Keratinocyte (primary cell): ENCODE data around the gene MSH2. TPM values are rescaled to one million over a fixed set of nuclear protein-coding genes. Genes with fewer than 3 reads are reported as not detected.
"Not testable (repeated sequence)": the region's sequence is repeated elsewhere in the genome, so short reads cannot be mapped to it uniquely, and the experiment has no call there.

Source experiments
- DNase-seq: peaks from one replicate; pipeline ENCODE4 v3.0.0-alpha.2; 2011; ENCODE audit warnings: low read depth, missing footprints, low spot score
- FAIRE-seq: peaks from 2 replicates; lab custom pipeline; 2011; peaks lifted over from hg19 to GRCh38; lab: Jason Lieb, UNC
- H2AFZ ChIP-seq: 2 replicates; pipeline ENCODE4 v1.6.0; 2012; ENCODE audit warnings: low read length, control low read depth, inconsistent platforms; ENCODE audit not compliant: control insufficient read depth
- H3K27ac ChIP-seq: 2 replicates; pipeline ENCODE4 v1.5.1; 2011; ENCODE audit warnings: low read length; ENCODE audit not compliant: control insufficient read depth, insufficient read depth
- H3K27me3 ChIP-seq: 3 replicates; pipeline ENCODE4 v1.6.0; 2011; ENCODE audit warnings: low read length; ENCODE audit not compliant: control insufficient read depth, insufficient read depth; ENCODE audit errors: extremely low read depth
- H3K36me3 ChIP-seq, 2 experiments: 2 replicates in 1 of 2; 3 replicates in 1 of 2; pipeline ENCODE4 v1.5.1; 2011; ENCODE audit warnings: low read length in 2 of 2, mild to moderate bottlenecking in 1 of 2; ENCODE audit not compliant: control insufficient read depth in 2 of 2, insufficient read depth in 2 of 2; ENCODE audit errors: extremely low read depth in 1 of 2
- H3K4me1 ChIP-seq: 3 replicates; pipeline ENCODE4 v1.5.1; 2011; ENCODE audit warnings: low read length; ENCODE audit not compliant: control insufficient read depth, insufficient read depth; ENCODE audit errors: extremely low read depth
- H3K4me2 ChIP-seq: 3 replicates; pipeline ENCODE4 v1.6.0; 2011; ENCODE audit warnings: low read depth, low read length; ENCODE audit not compliant: control insufficient read depth, insufficient read depth; ENCODE audit errors: extremely low read depth
- H3K4me3 ChIP-seq, 3 experiments: fragments of 200-600 bp in 1 of 3; sonication (generic) in 1 of 3; 2 replicates in 2 of 3; 3 replicates in 1 of 3; pipeline ENCODE4 v1.5.1; 2011 to 2016; ENCODE audit warnings: low read length in 3 of 3, mild to moderate bottlenecking in 3 of 3, control low read depth in 2 of 3, inconsistent platforms in 1 of 3, low read depth in 1 of 3, mixed read lengths in 1 of 3, mixed run types in 1 of 3, moderate library complexity in 1 of 3; ENCODE audit not compliant: control insufficient read depth in 2 of 3, insufficient read depth in 2 of 3; ENCODE audit errors: extremely low read depth in 1 of 3
- H3K79me2 ChIP-seq: 2 replicates; pipeline ENCODE4 v1.6.0; 2012; ENCODE audit warnings: low read length; ENCODE audit not compliant: control insufficient read depth, insufficient read depth
- H3K9ac ChIP-seq: 3 replicates; pipeline ENCODE4 v1.6.0; 2011; ENCODE audit warnings: low read length; ENCODE audit not compliant: control insufficient read depth, insufficient read depth; ENCODE audit errors: extremely low read depth
- H3K9me1 ChIP-seq: 3 replicates; pipeline ENCODE4 v1.6.0; 2011; ENCODE audit warnings: low read length; ENCODE audit not compliant: control insufficient read depth, insufficient read depth; ENCODE audit errors: extremely low read depth
- H3K9me3 ChIP-seq: 2 replicates; pipeline ENCODE4 v1.5.1; 2012; ENCODE audit warnings: low read depth, low read length; ENCODE audit not compliant: control insufficient read depth
- H4K20me1 ChIP-seq: 3 replicates; pipeline ENCODE4 v1.6.0; 2011; ENCODE audit warnings: low read length; ENCODE audit not compliant: control insufficient read depth, insufficient read depth; ENCODE audit errors: extremely low read depth
- EZH2 ChIP-seq: IDR thresholded peaks from one replicate; pipeline ENCODE4 v1.6.1; 2012; ENCODE audit warnings: inconsistent platforms, mild to moderate bottlenecking, low read length, moderate library complexity
- dilution Hi-C: fragments of 300-500 bp; cut with MboI; formaldehyde crosslinking; loops from one replicate; pipeline ENCODE4 v1.7.0; 2020; ENCODE audit warnings: low sequenced_read_pairs; ENCODE audit not compliant: extremely low pct_ligation_motif_present
- polyA plus RNA-seq, 5 experiments: library from polyadenylated mRNA; depleted of rRNA in 3 of 5; stranded (reverse) in 3 of 5; stranded (forward) in 1 of 5; unstranded in 1 of 5; fragments of >200 nt; gene quantifications; 1 replicate in 1 of 5; 2 replicates in 3 of 5; 3 replicates in 1 of 5; pipeline versions ENCODE4 v1.2.1 to v1.2.3, GENCODE V29; 2011 to 2012; ENCODE audit warnings: missing spikeins in 2 of 5, low read depth in 1 of 5, low replicate concordance in 1 of 5
- TF ChIP-seq, protein P1 (sequence below), 3 experiments: IDR thresholded peaks in 1 of 3; conservative IDR thresholded peaks in 1 of 3; optimal IDR thresholded peaks in 1 of 3; 2 replicates in 2 of 3; 3 replicates in 1 of 3; pipeline versions ENCODE3 to v1.5.1; 2011; ENCODE audit warnings: low read length in 3 of 3, mild to moderate bottlenecking in 3 of 3, moderate library complexity in 2 of 3, control low read depth in 1 of 3, inconsistent platforms in 1 of 3; ENCODE audit not compliant: insufficient read depth in 2 of 3; ENCODE audit errors: extremely low read depth in 1 of 3

Gene MSH2
- polyA plus RNA-seq, 1 donor (not counting 4 experiments of a cell fraction or from before 2014, with no cell fraction given): 16.8 TPM

DNA sequence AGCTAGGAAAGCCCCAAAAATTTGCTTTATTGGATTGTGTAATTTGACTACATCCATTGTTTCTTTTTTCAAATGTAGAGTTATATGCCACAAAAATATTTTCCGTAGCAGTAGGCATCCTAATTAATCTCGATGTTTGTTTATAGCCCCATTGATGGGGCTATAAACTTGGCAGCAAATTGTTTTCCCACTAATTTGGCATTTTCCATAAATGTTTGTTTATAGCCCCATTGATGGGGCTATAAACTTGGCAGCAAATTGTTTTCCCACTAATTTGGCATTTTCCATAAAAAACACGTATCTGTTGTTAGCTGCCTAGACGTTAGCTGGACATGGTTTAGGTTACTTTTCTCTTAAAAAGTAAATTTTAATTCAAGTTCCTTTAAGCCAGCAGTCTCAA lies 23.8 kb downstream of the MSH2 start:
- no peak overlapping the region for H3K4me2 ChIP-seq
- no peaks in the 10 kb centered on the region for H3K79me2 ChIP-seq
- dilution Hi-C loops: no loop called here
- no peak overlapping the region for H2AFZ ChIP-seq
- no peak overlapping the region for H3K27ac ChIP-seq
- FAIRE-seq (no peak), DNase-seq (no peak)
- H3K4me1 ChIP-seq: peaks cover 9% of the 10 kb centered on the region
- no peaks in the 10 kb centered on the region for H3K27me3 ChIP-seq
- H3K9ac ChIP-seq: no peak overlapping the region
- no peaks in the 10 kb centered on the region for H3K9me3 ChIP-seq
- no peak overlapping the region for H3K4me3 ChIP-seq
- TF ChIP-seq, protein P1, sequence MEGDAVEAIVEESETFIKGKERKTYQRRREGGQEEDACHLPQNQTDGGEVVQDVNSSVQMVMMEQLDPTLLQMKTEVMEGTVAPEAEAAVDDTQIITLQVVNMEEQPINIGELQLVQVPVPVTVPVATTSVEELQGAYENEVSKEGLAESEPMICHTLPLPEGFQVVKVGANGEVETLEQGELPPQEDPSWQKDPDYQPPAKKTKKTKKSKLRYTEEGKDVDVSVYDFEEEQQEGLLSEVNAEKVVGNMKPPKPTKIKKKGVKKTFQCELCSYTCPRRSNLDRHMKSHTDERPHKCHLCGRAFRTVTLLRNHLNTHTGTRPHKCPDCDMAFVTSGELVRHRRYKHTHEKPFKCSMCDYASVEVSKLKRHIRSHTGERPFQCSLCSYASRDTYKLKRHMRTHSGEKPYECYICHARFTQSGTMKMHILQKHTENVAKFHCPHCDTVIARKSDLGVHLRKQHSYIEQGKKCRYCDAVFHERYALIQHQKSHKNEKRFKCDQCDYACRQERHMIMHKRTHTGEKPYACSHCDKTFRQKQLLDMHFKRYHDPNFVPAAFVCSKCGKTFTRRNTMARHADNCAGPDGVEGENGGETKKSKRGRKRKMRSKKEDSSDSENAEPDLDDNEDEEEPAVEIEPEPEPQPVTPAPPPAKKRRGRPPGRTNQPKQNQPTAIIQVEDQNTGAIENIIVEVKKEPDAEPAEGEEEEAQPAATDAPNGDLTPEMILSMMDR (optimal IDR thresholded peaks at IDR 0.05 in 1 of 3, IDR thresholded peaks at IDR 0.05 in 1 of 3, conservative IDR thresholded peaks at IDR 0.05 in 1 of 3; ENCODE audit: extremely low read depth in 1 of 3, insufficient read depth in 2 of 3, low read length in 3 of 3): no peak
- no peak for TF ChIP-seq EZH2
- no peaks in the 10 kb centered on the region for H3K9me1 ChIP-seq
- no peaks in the 10 kb centered on the region for H3K36me3 ChIP-seq
- no peaks in the 10 kb centered on the region for H4K20me1 ChIP-seq

DNA sequence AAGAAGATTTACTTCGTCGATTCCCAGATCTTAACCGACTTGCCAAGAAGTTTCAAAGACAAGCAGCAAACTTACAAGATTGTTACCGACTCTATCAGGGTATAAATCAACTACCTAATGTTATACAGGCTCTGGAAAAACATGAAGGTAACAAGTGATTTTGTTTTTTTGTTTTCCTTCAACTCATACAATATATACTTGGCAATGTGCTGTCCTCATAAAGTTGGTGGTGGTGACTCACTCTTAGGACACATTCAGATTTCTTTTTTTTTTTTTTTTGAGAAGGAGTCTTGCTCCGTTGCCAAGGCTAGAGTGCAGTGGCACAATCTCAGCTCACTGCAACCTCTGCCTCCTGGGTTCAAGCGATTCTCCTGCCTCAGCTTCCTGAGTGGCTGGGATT lies 26.8 kb downstream of the MSH2 start:
- peaks cover 3% of the 10 kb centered on the region for H3K4me1 ChIP-seq
- DNase-seq (no peak), FAIRE-seq (no peak)
- H3K9me3 ChIP-seq: no peaks in the 10 kb centered on the region
- peak overlapping the region; percentile 1 for H3K4me2 ChIP-seq
- dilution Hi-C loops: no loop called here
- no peak overlapping the region for H3K4me3 ChIP-seq
- no peak overlapping the region for H3K9ac ChIP-seq
- H3K27ac ChIP-seq: peak overlapping the region; percentile 36
- H2AFZ ChIP-seq: no peak overlapping the region
- H3K27me3 ChIP-seq: no peaks in the 10 kb centered on the region
- no peak for TF ChIP-seq EZH2
- TF ChIP-seq, protein P1 (optimal IDR thresholded peaks at IDR 0.05 in 1 of 3, IDR thresholded peaks at IDR 0.05 in 1 of 3, conservative IDR thresholded peaks at IDR 0.05 in 1 of 3; ENCODE audit: extremely low read depth in 1 of 3, insufficient read depth in 2 of 3, low read length in 3 of 3): no peak
- no peaks in the 10 kb centered on the region for H3K9me1 ChIP-seq
- no peaks in the 10 kb centered on the region for H3K79me2 ChIP-seq
- H3K36me3 ChIP-seq: no peaks in the 10 kb centered on the region
- H4K20me1 ChIP-seq: no peaks in the 10 kb centered on the region

DNA sequence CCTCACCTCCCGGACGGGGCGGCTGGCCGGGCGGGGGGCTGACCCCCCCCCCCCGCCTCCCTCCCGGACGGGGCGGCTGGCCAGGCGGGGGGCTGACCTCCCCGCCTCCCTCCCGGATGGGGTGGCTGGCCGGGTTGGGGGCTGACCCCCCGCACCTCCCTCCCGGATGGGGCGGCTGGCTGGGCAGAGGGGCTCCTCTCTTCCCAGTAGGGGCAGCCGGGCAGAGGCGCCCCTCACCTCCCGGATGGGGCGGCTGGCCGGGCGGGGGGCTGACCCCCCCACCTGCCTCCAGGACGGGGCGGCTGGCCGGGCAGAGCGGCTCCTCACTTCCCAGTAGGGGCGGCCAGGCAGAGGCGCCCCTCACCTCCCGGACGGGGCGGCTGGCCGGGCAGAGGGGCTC lies 30.1 kb downstream of the MSH2 start:
- FAIRE-seq, H3K9me1 ChIP-seq, H2AFZ ChIP-seq, H3K79me2 ChIP-seq, H3K27me3 ChIP-seq, H4K20me1 ChIP-seq, H3K36me3 ChIP-seq, H3K27ac ChIP-seq, dilution Hi-C loops, H3K9me3 ChIP-seq, H3K9ac ChIP-seq, DNase-seq, H3K4me3 ChIP-seq, H3K4me2 ChIP-seq, H3K4me1 ChIP-seq: not testable (repeated sequence)

DNA sequence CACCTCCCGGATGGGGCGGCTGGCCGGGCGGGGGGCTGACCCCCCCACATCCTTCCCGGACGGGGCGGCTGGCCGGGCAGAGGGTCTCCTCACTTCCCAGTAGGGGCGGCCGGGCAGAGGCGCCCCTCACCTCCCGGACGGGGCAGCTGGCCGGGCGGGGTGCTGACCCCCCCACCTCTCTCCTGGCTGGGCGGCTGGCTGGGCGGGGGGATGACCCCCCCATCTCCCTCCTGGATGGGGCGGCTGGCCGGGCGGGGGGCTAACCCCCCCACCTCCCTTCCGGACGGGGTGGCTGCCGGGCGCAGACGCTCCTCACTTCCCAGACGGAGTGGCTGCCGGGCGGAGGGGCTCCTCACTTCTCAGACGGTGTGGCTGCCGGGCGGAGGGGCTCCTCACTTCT lies 30.5 kb downstream of the MSH2 start:
- H3K27ac ChIP-seq, H3K9me3 ChIP-seq, H3K27me3 ChIP-seq, H2AFZ ChIP-seq, FAIRE-seq, H4K20me1 ChIP-seq, H3K36me3 ChIP-seq, dilution Hi-C loops, H3K9ac ChIP-seq, H3K4me1 ChIP-seq, H3K4me2 ChIP-seq, DNase-seq, H3K9me1 ChIP-seq, H3K79me2 ChIP-seq, H3K4me3 ChIP-seq: not testable (repeated sequence)
